Panc1 (cell line): Measurements from ENCODE around the gene IFT52. TPM values are rescaled to one million over a fixed set of nuclear protein-coding genes. Genes with fewer than 3 reads are reported as not detected.

ENCODE experiments used
- ATAC-seq: fragments of 200-7000 bp; cut with Tn5 transposase; 2 replicates; pipeline ENCODE4 v1.9.1; 2020; ENCODE audit warnings: mild to moderate bottlenecking, moderate library complexity
- BruUV-seq: library from RNA; stranded (reverse); fragments of 400-500 nt; replicated peaks from 2 replicates; lab custom pipeline; 2021; lab: Mats Ljungman, UMichigan
- CTCF ChIA-PET: fragments of 300-600 bp; sonication (Branson Sonifier 250); formaldehyde crosslinking; loops from one replicate; lab custom pipeline; 2022; ENCODE audit warnings: antibody characterized with exemption; lab: Charles Lee
- POLR2A ChIA-PET: fragments of 300-600 bp; sonication (Branson Sonifier 250); formaldehyde crosslinking; loops from one replicate; lab custom pipeline; 2022; ENCODE audit warnings: antibody characterized with exemption; lab: Charles Lee
- DNase-seq: peaks from one replicate; pipeline ENCODE4 v3.0.0-alpha.2; 2010; ENCODE audit warnings: low read depth, low spot score
- H3K27ac ChIP-seq: 2 replicates; pipeline ENCODE4 v1.5.1; 2011; ENCODE audit warnings: mild to moderate bottlenecking, low read length, inconsistent platforms
- H3K27me3 ChIP-seq: fragments of 200-500 bp; sonication (Bioruptor generic); 2 replicates; pipeline ENCODE4 v1.6.0; 2014; ENCODE audit warnings: low read length, inconsistent platforms; ENCODE audit not compliant: control insufficient read depth, insufficient read depth
- H3K36me3 ChIP-seq: fragments of 200-500 bp; sonication (Bioruptor generic); 2 replicates; pipeline ENCODE4 v1.5.1; 2014; ENCODE audit warnings: inconsistent platforms, mild to moderate bottlenecking, low read length, moderate library complexity; ENCODE audit not compliant: control insufficient read depth, insufficient read depth
- H3K4me1 ChIP-seq: 2 replicates; pipeline ENCODE4 v1.5.1; 2011; ENCODE audit warnings: inconsistent platforms, mild to moderate bottlenecking, low read length, moderate library complexity; ENCODE audit not compliant: control insufficient read depth, insufficient read depth
- H3K4me3 ChIP-seq, 2 experiments: 2 replicates each; pipeline ENCODE4 v1.5.1; 2011 to 2012; ENCODE audit warnings: low read depth in 2 of 2, low read length in 2 of 2, mild to moderate bottlenecking in 2 of 2, inconsistent platforms in 1 of 2, moderate library complexity in 1 of 2
- H3K9me3 ChIP-seq: fragments of 200-500 bp; sonication (Bioruptor generic); 2 replicates; pipeline ENCODE4 v1.5.1; 2014; ENCODE audit warnings: low read depth, mild to moderate bottlenecking, inconsistent platforms, low read length, moderate library complexity; ENCODE audit not compliant: control insufficient read depth, insufficient read depth
- POLR2AphosphoS5 ChIP-seq: IDR thresholded peaks from 2 replicates; pipeline ENCODE4 v1.6.1; 2012; ENCODE audit warnings: mild to moderate bottlenecking, low read depth, low read length, moderate library complexity
- REST ChIP-seq, 2 experiments: IDR thresholded peaks; 2 replicates each; pipeline ENCODE4 v1.6.1; 2011 to 2012; ENCODE audit warnings: low read depth in 2 of 2, control low read depth in 1 of 2, low read length in 1 of 2, mild to moderate bottlenecking in 1 of 2, moderate library complexity in 1 of 2; ENCODE audit not compliant: insufficient read depth in 1 of 2
- SIN3A ChIP-seq: IDR thresholded peaks from 2 replicates; pipeline ENCODE4 v1.6.1; 2012; ENCODE audit warnings: low read depth, mild to moderate bottlenecking, low read length, moderate library complexity, borderline replicate concordance; ENCODE audit not compliant: insufficient read depth
- TCF7L2 ChIP-seq: IDR thresholded peaks from 2 replicates; pipeline ENCODE4 v1.6.1; 2011; ENCODE audit warnings: mild to moderate bottlenecking, low read depth, low read length, inconsistent platforms
- in situ Hi-C: cut with HindIII; loops from 2 replicates; pipeline ENCODE4 v1.10.0; 2016; ENCODE audit warnings: low sequenced_read_pairs, low pct_unique_long_range_greater_than_20kb
- intact Hi-C: fragments of 100-400 bp; cut with micrococcal nuclease; formaldehyde crosslinking; loops from one replicate; pipeline ENCODE4 v1.10.0; 2022; ENCODE audit not compliant: unreplicated experiment
- total RNA-seq: library from RNA; stranded (reverse); gene quantifications from one replicate; pipeline ENCODE4 v1.2.1, GENCODE V29; 2021; ENCODE audit not compliant: unreplicated experiment
- TF ChIP-seq, protein P1 (sequence below): fragments of 450-650 bp; IDR thresholded peaks from 2 replicates; pipeline ENCODE4 v1.5.1; 2017; ENCODE audit warnings: mild to moderate bottlenecking

IFT52 gene
- total RNA-seq, 1 experiment from 2014 or later, result 29.2 TPM

- TF ChIP-seq SIN3A (no peak), POLR2AphosphoS5 (no peak), REST (IDR thresholded peaks at IDR 0.05; ENCODE audit: insufficient read depth in 1 of 2, low read depth in 2 of 2, low read length in 1 of 2) (no peak), TCF7L2 (no peak)
- in situ Hi-C loops, result no loop called here
- Histone ChIP-seq H3K27me3 (no peaks in the 10 kb centered on the region), H3K36me3 (no peaks in the 10 kb centered on the region), H3K4me1 (no peaks in the 10 kb centered on the region), H3K4me3 (no peak overlapping the region), H3K9me3 (no peaks in the 10 kb centered on the region), H3K27ac (no peak overlapping the region)
- POLR2A ChIA-PET, result no interaction called here
- intact Hi-C loops, result no loop called here
- DNase-seq, result no peak
- no TSS peak for BruUV-seq
- CTCF ChIA-PET, result interaction anchor here (0.6 kb wide), 1 partner anchor 124 kb away, joined by 3 read pairs; no protein-coding TSS in a partner anchor
- ATAC-seq, result no peak
These were observed 22.0 kb upstream of the IFT52 start for GRCh38 chr20:43568706-43569105.

DNA sequence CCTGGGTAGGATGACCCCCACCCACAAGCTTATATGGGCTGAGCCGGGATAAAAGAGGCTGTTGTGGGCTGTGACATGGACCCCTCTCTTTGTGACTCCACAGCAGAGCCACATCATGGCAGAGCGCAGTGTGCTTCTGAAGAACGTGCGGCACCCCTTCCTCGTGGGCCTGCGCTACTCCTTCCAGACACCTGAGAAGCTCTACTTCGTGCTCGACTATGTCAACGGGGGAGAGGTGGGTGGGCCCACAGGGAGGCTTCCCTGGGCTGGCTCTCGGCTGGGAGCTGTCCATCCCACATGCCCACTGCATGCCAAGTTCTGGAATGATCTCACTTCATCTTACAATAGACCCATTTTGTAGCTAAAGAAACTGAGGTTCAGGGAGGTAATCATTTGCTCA is 21.5 kb upstream of the IFT52 start:
- Histone ChIP-seq H3K36me3 (no peaks in the 10 kb centered on the region), H3K9me3 (no peaks in the 10 kb centered on the region), H3K4me1 (no peaks in the 10 kb centered on the region), H3K27ac (no peak overlapping the region), H3K4me3 (no peak overlapping the region), H3K27me3 (no peaks in the 10 kb centered on the region)
- ATAC-seq, result no peak
- ChIA-PET POLR2A (interaction anchor here (0.6 kb wide), 1 partner anchor 19 kb away, joined by 3 read pairs; no protein-coding TSS in a partner anchor), CTCF (interaction anchor here (0.6 kb wide), 1 partner anchor 124 kb away, joined by 3 read pairs; no protein-coding TSS in a partner anchor)
- no peak for TF ChIP-seq REST (IDR thresholded peaks at IDR 0.05; ENCODE audit: insufficient read depth in 1 of 2, low read depth in 2 of 2, low read length in 1 of 2)
- no peak for TF ChIP-seq TCF7L2
- TF ChIP-seq POLR2AphosphoS5, result no peak
- TF ChIP-seq SIN3A, result no peak
- TF ChIP-seq, protein P1, sequence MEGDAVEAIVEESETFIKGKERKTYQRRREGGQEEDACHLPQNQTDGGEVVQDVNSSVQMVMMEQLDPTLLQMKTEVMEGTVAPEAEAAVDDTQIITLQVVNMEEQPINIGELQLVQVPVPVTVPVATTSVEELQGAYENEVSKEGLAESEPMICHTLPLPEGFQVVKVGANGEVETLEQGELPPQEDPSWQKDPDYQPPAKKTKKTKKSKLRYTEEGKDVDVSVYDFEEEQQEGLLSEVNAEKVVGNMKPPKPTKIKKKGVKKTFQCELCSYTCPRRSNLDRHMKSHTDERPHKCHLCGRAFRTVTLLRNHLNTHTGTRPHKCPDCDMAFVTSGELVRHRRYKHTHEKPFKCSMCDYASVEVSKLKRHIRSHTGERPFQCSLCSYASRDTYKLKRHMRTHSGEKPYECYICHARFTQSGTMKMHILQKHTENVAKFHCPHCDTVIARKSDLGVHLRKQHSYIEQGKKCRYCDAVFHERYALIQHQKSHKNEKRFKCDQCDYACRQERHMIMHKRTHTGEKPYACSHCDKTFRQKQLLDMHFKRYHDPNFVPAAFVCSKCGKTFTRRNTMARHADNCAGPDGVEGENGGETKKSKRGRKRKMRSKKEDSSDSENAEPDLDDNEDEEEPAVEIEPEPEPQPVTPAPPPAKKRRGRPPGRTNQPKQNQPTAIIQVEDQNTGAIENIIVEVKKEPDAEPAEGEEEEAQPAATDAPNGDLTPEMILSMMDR, result no peak
- intact Hi-C loops (no loop called here), in situ Hi-C loops (no loop called here)
- no peak for DNase-seq
- BruUV-seq, result no TSS peak
